Midbrain (tissue), 1 donor: ENCODE results near the gene CD48.
"Not testable (repeated sequence)": the region's sequence is repeated elsewhere in the genome, so short reads cannot be mapped to it uniquely, and the experiment has no call there.

Source experiments
- DNase-seq: peaks from one replicate; lab custom pipeline; 2025; lab: John Stamatoyannopoulos, UW

The CD48 gene

GRCh38 chr1:160652924-160653619 is 58.5 kb downstream of the CD48 start:
- DNase-seq, result no peak

- DNase-seq, result not testable (repeated sequence)
These were observed 59.5 kb downstream of the CD48 start for GRCh38 chr1:160652065-160652641.

GRCh38 chr1:160651433-160652064 is 60.1 kb downstream of the CD48 start:
- DNase-seq, result no peak

- DNase-seq, result no peak
These were observed 64.3 kb downstream of the CD48 start for GRCh38 chr1:160647329-160647720.

- no peak for DNase-seq
These were observed 64.8 kb downstream of the CD48 start, which contains the start of gene SLAMF1 for GRCh38 chr1:160646711-160647328. Gene SLAMF1 (minus strand): TSS chr1:160647044. CDS start chr1:160646945, 99 bp downstream.

GRCh38 chr1:160646180-160646579 is 65.4 kb downstream of the CD48 start:
- DNase-seq, result no peak

GRCh38 chr1:160645386-160646130 is 66.1 kb downstream of the CD48 start:
- DNase-seq, result no peak

GRCh38 chr1:160644399-160644798 is 67.2 kb downstream of the CD48 start:
- no peak for DNase-seq

- DNase-seq, result no peak
These were observed 68.5 kb downstream of the CD48 start for GRCh38 chr1:160643138-160643537.

GRCh38 chr1:160642281-160642644 is 69.4 kb downstream of the CD48 start:
- no peak for DNase-seq

GRCh38 chr1:160641323-160642280 is 70.0 kb downstream of the CD48 start:
- no peak for DNase-seq

- no peak for DNase-seq
These were observed 71.1 kb downstream of the CD48 start for GRCh38 chr1:160640359-160641123.

GRCh38 chr1:160639652-160640051 is 72.0 kb downstream of the CD48 start:
- no peak for DNase-seq

GRCh38 chr1:160638926-160639325 is 72.7 kb downstream of the CD48 start:
- DNase-seq, result no peak

- no peak for DNase-seq
These were observed 73.1 kb downstream of the CD48 start for GRCh38 chr1:160638540-160638857.

GRCh38 chr1:160637821-160638539 is 73.6 kb downstream of the CD48 start:
- DNase-seq, result no peak

GRCh38 chr1:160637065-160637464 is 74.6 kb downstream of the CD48 start:
- no peak for DNase-seq

- no peak for DNase-seq
These were observed 75.1 kb downstream of the CD48 start for GRCh38 chr1:160636547-160636946.

- DNase-seq, result no peak
These were observed 75.5 kb downstream of the CD48 start for GRCh38 chr1:160636076-160636475.
